SH-SY5Y (cell line): ENCODE measurements around the gene ANKDD1A.

Source experiments
- GATA2 ChIP-seq: IDR thresholded peaks from 2 replicates; pipeline ENCODE4 v1.6.1; 2011; ENCODE audit warnings: mild to moderate bottlenecking, low read depth, low read length
- GATA3 ChIP-seq: IDR thresholded peaks from 2 replicates; pipeline ENCODE4 v1.6.1; 2011; ENCODE audit warnings: low read depth, mild to moderate bottlenecking, low read length, moderate library complexity

The ANKDD1A gene

GRCh38 chr15:64991536-64992135 lies 79.9 kb downstream of the ANKDD1A start:
- TF ChIP-seq GATA3, result no peak
- TF ChIP-seq GATA2, result no peak

- TF ChIP-seq GATA3 (no peak), GATA2 (no peak)
These were observed 81.6 kb downstream of the ANKDD1A start for GRCh38 chr15:64993290-64993689.

- TF ChIP-seq GATA3 (no peak), GATA2 (no peak)
These were observed 85.4 kb downstream of the ANKDD1A start for GRCh38 chr15:64997066-64997465.

- TF ChIP-seq GATA2 (no peak), GATA3 (no peak)
These were observed 86.2 kb downstream of the ANKDD1A start for GRCh38 chr15:64997745-64998375.

DNA sequence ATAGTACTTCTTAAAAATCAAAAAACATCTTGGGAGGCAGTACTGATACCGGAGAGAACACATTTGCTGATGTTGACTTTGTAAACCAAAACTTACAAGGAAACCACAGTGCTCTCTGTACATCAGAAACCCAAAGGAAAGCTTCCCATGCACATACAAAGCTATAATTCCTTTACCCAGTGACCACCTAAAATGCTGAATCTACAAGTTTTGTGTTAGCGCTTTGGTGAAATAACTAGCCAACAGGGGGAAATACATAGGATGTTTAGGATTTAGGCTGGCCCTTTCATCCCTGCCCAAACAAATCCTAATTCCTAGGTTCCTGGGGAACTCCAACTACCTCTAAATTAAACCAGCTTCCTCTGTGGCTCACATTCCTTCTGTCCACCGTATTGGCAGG lies 93.3 kb downstream of the ANKDD1A start:
- no peak for TF ChIP-seq GATA2
- no peak for TF ChIP-seq GATA3

GRCh38 chr15:65006876-65007275 lies 95.2 kb downstream of the ANKDD1A start:
- TF ChIP-seq GATA2 (no peak), GATA3 (no peak)
